ENCODE data around the gene CSMD2. TPM values are rescaled to one million over a fixed set of nuclear protein-coding genes. Genes with fewer than 3 reads are reported as not detected.

CSMD2 gene
- total RNA-seq, 1 experiment from 2014 or later: 13.2 TPM

DNA sequence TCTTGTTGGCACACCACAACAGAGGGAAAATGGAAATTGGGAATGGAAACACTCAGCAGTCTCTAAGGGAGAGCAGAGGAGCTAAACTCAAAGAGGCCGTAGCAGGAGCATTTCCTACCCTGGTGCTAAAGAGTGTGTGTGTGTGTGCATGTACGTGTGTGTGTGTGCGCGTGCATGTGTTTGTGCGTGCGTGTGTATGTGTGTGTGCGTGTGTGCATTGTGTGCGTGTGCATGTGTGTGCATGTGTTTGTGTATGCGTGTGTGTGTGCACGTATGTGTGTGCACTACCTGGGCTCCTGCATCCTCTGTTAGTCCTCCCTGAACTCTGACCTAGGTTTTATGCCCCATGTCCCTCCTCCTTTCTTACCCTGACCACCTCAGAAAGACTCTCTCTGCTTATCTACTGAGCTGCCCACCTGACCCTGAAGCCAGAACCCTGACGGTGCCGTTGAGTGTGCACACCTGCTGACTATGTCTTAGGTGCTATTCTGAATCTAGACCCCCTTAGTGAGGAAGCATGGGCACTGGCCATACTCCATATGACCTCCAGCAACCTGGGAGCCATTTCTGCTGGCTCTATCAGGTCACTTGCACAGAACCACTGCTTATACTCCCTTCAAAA lies 458.3 kb downstream of the CSMD2 start:
- CTCF ChIA-PET: interaction anchor here (1.1 kb wide), 2 partner anchors 94 to 1036 kb away, joined by 3 read pairs; no protein-coding TSS in a partner anchor
- Mint-ChIP-seq H3K4me3 (no peak overlapping the region), H3K27me3 (ENCODE audit: low read depth) (no peaks in the 10 kb centered on the region), H3K4me1 (no peaks in the 10 kb centered on the region), H3K36me3 (no peaks in the 10 kb centered on the region), H3K27ac (no peak overlapping the region), H3K9me3 (no peaks in the 10 kb centered on the region)
- no peak for TF ChIP-seq CBFB (CRISPR knock-in tag; IDR thresholded peaks at IDR 0.05; ENCODE audit: low read depth)
- TF ChIP-seq, protein P1, sequence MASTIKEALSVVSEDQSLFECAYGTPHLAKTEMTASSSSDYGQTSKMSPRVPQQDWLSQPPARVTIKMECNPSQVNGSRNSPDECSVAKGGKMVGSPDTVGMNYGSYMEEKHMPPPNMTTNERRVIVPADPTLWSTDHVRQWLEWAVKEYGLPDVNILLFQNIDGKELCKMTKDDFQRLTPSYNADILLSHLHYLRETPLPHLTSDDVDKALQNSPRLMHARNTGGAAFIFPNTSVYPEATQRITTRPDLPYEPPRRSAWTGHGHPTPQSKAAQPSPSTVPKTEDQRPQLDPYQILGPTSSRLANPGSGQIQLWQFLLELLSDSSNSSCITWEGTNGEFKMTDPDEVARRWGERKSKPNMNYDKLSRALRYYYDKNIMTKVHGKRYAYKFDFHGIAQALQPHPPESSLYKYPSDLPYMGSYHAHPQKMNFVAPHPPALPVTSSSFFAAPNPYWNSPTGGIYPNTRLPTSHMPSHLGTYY (CRISPR knock-in tag; IDR thresholded peaks at IDR 0.05): no peak
- TF ChIP-seq ZNF396 (CRISPR knock-in tag; IDR thresholded peaks at IDR 0.05; ENCODE audit: borderline replicate concordance): no peak
- no peak for TF ChIP-seq TP53 (CRISPR knock-in tag; IDR thresholded peaks at IDR 0.05)
- TF ChIP-seq CREB1 (CRISPR knock-in tag; IDR thresholded peaks at IDR 0.05): no peak
- no peak for TF ChIP-seq ZNF138 (CRISPR knock-in tag; conservative IDR thresholded peaks at IDR 0.05)
- POLR2A ChIA-PET: no interaction called here
- no peak for ATAC-seq
- DNase-seq (ENCODE audit: low spot score): no peak

DNA sequence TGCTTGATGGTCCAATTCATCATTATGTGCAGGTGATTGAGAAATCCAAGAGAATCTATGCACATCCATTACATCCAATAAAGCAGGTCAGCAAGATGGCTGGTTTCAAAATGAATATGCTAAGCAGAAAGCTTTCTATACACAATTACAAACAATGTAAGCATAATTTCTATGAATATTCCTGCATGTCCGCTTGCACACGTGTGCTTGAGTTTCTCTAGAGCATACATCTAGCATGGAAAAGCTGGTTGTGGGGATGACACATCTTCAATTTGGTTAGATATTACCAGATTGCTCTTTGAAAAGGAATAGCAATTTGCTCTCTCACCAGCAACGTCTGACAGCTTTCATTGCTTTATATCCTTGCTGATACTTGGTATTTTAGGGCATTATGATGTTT lies 461.6 kb downstream of the CSMD2 start:
- H3K27me3 Mint-ChIP-seq (ENCODE audit: low read depth): no peaks in the 10 kb centered on the region
- DNase-seq (ENCODE audit: low spot score): no peak

More for the DNA sequence above, 461.6 kb downstream of the CSMD2 start:
- Mint-ChIP-seq H3K27ac (no peak overlapping the region), H3K9me3 (no peaks in the 10 kb centered on the region), H3K4me3 (no peak overlapping the region), H3K4me1 (no peaks in the 10 kb centered on the region), H3K36me3 (peaks cover 3% of the 10 kb centered on the region; the same call in 1 of the 2 replicates)
- ATAC-seq: no peak
- CTCF ChIA-PET: interaction anchor here (0.9 kb wide), 1 partner anchor 311 kb away, joined by 4 read pairs; no protein-coding TSS in a partner anchor
- TF ChIP-seq ATF1 (CRISPR knock-in tag; IDR thresholded peaks at IDR 0.05) (no peak), MYBL2 (CRISPR knock-in tag; IDR thresholded peaks at IDR 0.05) (no peak), SMAD4 (CRISPR knock-in tag; IDR thresholded peaks at IDR 0.05) (no peak), FOXK1 (CRISPR knock-in tag; IDR thresholded peaks at IDR 0.05) (no peak), TEAD1 (CRISPR knock-in tag; IDR thresholded peaks at IDR 0.05) (no peak), ZNF396 (CRISPR knock-in tag; IDR thresholded peaks at IDR 0.05; ENCODE audit: borderline replicate concordance) (no peak), NR3C1 (CRISPR knock-in tag; conservative IDR thresholded peaks at IDR 0.05; ENCODE audit: low read depth) (no peak), ELF4 (CRISPR knock-in tag; IDR thresholded peaks at IDR 0.05; ENCODE audit: low read depth) (no peak), GRHL2 (CRISPR knock-in tag; IDR thresholded peaks at IDR 0.05; ENCODE audit: insufficient replicate concordance, severe bottlenecking) (no peak), GABPB1 (CRISPR knock-in tag; IDR thresholded peaks at IDR 0.05) (no peak)
- TF ChIP-seq, protein P2, sequence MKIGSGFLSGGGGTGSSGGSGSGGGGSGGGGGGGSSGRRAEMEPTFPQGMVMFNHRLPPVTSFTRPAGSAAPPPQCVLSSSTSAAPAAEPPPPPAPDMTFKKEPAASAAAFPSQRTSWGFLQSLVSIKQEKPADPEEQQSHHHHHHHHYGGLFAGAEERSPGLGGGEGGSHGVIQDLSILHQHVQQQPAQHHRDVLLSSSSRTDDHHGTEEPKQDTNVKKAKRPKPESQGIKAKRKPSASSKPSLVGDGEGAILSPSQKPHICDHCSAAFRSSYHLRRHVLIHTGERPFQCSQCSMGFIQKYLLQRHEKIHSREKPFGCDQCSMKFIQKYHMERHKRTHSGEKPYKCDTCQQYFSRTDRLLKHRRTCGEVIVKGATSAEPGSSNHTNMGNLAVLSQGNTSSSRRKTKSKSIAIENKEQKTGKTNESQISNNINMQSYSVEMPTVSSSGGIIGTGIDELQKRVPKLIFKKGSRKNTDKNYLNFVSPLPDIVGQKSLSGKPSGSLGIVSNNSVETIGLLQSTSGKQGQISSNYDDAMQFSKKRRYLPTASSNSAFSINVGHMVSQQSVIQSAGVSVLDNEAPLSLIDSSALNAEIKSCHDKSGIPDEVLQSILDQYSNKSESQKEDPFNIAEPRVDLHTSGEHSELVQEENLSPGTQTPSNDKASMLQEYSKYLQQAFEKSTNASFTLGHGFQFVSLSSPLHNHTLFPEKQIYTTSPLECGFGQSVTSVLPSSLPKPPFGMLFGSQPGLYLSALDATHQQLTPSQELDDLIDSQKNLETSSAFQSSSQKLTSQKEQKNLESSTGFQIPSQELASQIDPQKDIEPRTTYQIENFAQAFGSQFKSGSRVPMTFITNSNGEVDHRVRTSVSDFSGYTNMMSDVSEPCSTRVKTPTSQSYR (CRISPR knock-in tag; IDR thresholded peaks at IDR 0.05): no peak
- TF ChIP-seq, protein P3, sequence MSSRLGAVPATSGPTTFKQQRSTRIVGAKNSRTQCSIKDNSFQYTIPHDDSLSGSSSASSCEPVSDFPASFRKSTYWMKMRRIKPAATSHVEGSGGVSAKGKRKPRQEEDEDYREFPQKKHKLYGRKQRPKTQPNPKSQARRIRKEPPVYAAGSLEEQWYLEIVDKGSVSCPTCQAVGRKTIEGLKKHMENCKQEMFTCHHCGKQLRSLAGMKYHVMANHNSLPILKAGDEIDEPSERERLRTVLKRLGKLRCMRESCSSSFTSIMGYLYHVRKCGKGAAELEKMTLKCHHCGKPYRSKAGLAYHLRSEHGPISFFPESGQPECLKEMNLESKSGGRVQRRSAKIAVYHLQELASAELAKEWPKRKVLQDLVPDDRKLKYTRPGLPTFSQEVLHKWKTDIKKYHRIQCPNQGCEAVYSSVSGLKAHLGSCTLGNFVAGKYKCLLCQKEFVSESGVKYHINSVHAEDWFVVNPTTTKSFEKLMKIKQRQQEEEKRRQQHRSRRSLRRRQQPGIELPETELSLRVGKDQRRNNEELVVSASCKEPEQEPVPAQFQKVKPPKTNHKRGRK (CRISPR knock-in tag; IDR thresholded peaks at IDR 0.05; ENCODE audit: borderline replicate concordance): no peak
- TF ChIP-seq, protein P4, sequence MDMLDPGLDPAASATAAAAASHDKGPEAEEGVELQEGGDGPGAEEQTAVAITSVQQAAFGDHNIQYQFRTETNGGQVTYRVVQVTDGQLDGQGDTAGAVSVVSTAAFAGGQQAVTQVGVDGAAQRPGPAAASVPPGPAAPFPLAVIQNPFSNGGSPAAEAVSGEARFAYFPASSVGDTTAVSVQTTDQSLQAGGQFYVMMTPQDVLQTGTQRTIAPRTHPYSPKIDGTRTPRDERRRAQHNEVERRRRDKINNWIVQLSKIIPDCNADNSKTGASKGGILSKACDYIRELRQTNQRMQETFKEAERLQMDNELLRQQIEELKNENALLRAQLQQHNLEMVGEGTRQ (CRISPR knock-in tag; IDR thresholded peaks at IDR 0.05): no peak
- TF ChIP-seq, protein P5, sequence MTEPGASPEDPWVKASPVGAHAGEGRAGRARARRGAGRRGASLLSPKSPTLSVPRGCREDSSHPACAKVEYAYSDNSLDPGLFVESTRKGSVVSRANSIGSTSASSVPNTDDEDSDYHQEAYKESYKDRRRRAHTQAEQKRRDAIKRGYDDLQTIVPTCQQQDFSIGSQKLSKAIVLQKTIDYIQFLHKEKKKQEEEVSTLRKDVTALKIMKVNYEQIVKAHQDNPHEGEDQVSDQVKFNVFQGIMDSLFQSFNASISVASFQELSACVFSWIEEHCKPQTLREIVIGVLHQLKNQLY (CRISPR knock-in tag; IDR thresholded peaks at IDR 0.05): no peak
- POLR2A ChIA-PET: no interaction called here

Measured in WTC11 (cell line).